IPS DF 4.7 (cell line): ENCODE data around the gene CHCHD3.
"Not testable (repeated sequence)": the region's sequence is repeated elsewhere in the genome, so short reads cannot be mapped to it uniquely, and the experiment has no call there.

Experiments
- DNase-seq: peaks from one replicate; pipeline ENCODE4 v3.0.0-alpha.2; 2013; ENCODE audit warnings: low spot score; ENCODE audit errors: extremely low read depth

The CHCHD3 gene

GRCh38 chr7:132956556-132956955, 125.3 kb downstream of the CHCHD3 start:
- DNase-seq: no peak

DNA sequence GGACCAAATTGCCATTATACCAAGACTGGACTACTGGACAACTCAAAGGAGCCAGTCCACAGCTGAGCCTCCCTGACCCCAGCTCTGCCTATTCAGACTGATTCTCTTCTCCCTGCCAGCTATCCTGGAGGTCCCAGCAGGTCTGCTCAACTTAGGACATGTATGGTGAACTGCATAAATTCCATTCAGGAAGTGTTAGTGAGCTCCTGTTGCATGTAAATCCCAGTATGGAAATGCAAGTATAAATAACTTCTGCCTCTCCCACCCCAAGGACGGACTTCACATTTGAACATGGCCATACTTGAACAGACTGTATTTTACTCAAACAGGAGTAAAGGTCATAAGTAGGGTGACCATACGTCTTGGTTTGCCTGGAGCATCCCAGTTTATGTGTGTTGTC, 128.4 kb downstream of the CHCHD3 start:
- DNase-seq: no peak

DNA sequence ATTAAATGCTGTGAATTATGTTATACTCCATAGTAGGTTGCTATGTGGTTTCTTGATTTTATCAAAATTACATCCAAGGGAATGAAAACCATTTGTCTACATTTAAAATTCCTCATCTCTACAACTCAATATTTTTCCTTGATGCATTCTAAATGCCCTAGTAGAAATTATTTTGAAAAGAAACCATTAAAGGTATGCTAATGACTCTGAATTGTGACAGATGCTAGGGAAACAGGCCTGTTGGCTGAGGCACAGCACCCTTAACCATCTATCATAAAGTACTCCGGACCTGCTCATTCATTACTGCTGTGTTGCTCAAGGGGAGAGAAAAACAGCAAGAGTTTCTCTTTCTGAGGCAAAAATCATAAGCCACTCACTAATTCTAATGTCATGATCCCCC, 131.2 kb downstream of the CHCHD3 start:
- DNase-seq: no peak

GRCh38 chr7:132947011-132947410, 134.9 kb downstream of the CHCHD3 start:
- DNase-seq: no peak

DNA sequence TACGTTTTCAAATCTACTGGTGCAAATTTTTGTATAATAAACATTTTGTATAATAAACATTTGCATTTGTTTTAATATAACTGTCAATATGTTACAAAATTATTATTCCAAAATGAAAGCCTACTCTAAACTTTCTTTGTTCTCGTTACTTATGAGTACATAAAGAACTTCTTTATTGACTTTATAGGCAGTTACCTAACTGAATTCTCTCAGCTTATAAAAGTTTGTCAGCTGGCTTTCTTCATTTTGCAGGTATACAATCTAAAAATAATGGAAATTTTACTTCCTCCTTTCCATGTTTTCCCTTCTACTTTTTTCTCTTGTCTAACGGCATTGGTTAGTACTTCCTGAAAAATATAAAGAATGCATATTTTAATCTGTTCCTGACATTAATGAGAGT, 137.1 kb downstream of the CHCHD3 start:
- DNase-seq: no peak

DNA sequence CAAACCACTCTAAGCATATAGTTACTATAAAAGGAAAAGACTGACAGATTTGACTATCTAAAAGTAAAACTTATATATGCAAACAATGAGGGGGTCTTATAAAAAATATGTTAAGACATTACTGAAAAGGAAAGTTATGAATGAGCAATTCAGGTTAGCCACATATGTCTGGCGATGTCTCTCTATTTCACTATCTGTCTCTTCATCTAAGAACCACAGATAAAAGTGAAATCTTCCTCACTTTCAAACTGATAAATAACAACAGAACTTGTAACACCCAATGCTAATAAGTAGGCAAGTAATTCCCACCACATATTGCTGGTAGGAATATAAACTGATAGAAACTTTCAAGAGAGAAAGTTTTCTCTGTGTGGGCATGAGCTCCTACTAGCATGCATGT, 138.2 kb downstream of the CHCHD3 start:
- no peak for DNase-seq

DNA sequence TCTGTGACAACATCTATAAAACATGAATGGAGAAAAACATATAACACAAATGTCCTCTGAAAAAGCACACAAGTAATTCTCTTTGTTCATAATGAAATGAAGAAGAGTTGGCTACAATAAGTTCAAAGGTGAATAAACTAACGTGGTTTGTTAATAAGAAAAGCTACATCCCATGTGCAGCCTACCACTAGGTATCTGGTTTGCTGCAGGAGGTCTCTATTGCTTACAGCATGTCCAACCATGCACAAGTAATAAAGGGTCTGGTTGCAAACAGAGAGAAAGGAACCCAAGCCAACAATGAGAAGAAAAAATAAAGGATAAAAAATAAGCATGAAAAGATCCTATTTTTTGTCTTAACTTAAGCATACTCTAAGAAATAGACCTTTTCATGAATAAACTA, 139.2 kb downstream of the CHCHD3 start:
- no peak for DNase-seq

DNA sequence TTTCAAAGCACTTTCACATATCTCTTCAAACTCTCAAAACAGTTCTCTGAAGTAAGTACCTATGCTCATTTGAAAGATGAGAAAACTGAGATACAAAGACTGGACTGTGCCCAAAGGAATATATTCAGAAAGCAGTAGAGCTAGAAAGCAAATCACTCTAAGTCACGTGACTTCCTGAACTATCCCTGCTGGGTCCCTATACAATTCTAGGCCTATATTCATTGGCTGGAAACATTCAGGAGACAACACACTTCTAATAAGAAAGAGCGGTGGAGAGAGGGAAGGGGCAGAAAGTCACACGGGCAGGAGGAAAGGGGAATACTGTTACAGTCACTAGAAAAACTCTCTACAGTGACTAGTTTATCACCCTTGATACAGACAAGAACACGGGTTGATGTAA, 140.0 kb downstream of the CHCHD3 start:
- DNase-seq: no peak

DNA sequence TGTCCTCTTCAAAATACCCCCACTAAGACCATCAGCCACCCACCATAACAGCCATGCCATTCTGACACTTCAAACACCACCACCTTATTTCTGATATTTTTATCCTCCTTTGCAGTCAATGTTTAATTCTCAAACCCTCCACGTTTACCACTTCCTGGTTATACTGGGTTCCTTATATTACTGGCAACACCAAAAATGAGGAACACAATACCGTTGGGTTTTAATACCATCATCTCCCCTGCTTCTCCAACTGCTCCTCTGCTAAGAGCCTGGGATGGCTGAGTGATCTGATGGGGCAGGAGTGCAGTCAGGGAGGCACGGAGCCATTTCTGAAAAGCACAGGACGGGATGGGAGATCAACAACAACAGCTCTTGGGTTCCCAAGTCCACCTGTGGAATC, 140.5 kb downstream of the CHCHD3 start:
- no peak for DNase-seq

GRCh38 chr7:132940084-132940483, 141.8 kb downstream of the CHCHD3 start:
- DNase-seq: no peak

DNA sequence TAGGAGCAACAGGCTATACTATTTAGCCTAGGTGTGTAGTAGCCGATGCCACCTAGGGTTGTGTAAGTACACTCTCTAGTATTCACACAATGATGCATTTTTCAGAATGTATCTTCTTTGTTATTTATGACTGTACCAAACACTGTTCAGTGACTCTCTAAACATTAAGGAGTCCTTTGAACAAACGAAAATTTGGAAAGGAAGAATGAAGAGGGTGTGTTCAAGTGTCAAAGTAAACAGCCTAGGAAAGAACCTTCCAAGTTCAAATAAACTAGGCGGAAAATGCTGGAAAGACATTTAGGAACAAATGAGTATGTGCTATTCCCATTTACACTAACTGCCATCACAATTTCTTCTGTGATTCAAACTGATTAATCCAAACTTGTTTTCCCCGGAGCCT, 142.4 kb downstream of the CHCHD3 start:
- no peak for DNase-seq

DNA sequence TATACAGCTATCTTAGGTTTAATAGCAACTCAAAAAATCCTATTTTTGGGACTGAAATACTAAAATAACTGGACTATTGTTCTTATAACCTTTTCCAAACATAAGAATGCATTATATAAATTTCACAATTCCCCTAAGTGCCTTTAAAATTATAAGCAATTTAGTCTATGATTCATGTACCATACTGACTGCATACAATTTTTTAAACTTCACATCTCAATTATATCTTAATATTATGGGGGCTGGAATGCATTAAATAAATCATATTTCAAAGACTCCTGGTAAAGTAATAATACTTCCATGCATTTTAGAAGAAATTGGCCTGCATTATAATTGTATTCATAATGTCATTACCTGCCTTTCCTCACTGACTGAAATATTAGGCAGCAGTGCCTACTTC, 144.6 kb downstream of the CHCHD3 start:
- DNase-seq: no peak

DNA sequence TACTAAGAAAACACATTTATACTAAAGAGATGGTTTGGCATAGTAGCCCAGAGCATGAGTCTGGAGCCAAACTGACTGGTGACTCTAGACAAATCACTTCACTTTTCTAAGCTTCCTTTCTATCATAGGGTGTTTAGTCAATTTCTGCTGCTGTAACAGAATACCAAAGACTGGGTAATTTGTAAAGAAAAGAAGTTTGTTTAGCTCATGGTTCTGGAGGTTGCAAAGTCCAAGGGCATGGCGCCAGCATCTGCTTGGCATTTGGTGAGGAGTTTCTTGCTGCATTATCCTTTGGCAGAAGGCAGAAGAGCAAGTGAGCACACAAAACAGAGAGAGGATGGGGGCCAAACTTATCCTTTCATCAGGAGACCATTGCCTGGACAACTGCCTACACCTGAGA, 146.3 kb downstream of the CHCHD3 start:
- DNase-seq: no peak

- DNase-seq: no peak
Measured at GRCh38 chr7:132934017-132934416, 147.9 kb downstream of the CHCHD3 start.

- no peak for DNase-seq
Measured at GRCh38 chr7:132933072-132933458, 148.8 kb downstream of the CHCHD3 start.

GRCh38 chr7:132932296-132933071, 149.4 kb downstream of the CHCHD3 start:
- DNase-seq: peak; percentile 9

GRCh38 chr7:132930881-132931280, 151.0 kb downstream of the CHCHD3 start:
- DNase-seq: no peak

DNA sequence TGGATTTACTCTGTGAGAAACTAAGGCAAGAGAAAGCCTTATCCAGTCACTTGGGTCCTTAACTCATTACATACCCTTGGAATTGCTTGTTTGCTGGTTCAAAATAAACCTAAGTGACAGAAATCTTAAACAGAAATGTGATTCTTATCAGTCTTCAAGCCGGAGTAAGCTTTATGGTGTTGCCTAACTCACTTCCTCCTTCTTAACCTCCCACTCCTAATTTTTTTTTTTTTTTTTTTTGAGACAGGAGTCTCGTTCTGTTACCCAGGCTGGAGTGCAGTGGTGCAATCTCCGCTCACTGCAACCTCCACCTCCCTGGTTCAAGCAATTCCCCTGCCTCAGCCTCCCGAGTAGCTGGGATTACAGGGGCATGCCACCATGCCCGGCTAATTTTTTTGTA, 151.9 kb downstream of the CHCHD3 start:
- not testable (repeated sequence) for DNase-seq

DNA sequence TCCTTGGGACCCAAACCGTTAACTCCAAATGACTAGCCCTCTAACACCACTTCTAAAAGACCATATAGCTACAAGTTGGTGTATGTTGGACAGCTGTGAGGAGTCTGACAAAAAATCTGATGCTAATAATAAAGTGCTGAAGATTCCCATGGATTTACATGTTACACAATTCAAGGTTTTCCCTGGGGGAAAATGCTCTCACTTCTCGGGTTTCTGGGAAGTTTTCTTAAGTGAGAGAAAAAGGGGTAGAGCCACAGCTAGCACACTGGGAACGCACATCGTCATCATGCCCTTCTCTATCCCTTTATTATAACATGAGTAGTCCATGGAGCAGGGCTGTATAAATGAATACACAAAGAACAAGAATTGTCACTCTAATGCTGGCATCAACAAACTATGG, 162.1 kb downstream of the CHCHD3 start:
- no peak for DNase-seq

- DNase-seq: no peak
Measured at GRCh38 chr7:132915647-132916046, 166.2 kb downstream of the CHCHD3 start.

GRCh38 chr7:132910657-132911056, 171.2 kb downstream of the CHCHD3 start:
- DNase-seq: no peak

- no peak for DNase-seq
Measured at GRCh38 chr7:132907380-132907940, 174.4 kb downstream of the CHCHD3 start.

DNA sequence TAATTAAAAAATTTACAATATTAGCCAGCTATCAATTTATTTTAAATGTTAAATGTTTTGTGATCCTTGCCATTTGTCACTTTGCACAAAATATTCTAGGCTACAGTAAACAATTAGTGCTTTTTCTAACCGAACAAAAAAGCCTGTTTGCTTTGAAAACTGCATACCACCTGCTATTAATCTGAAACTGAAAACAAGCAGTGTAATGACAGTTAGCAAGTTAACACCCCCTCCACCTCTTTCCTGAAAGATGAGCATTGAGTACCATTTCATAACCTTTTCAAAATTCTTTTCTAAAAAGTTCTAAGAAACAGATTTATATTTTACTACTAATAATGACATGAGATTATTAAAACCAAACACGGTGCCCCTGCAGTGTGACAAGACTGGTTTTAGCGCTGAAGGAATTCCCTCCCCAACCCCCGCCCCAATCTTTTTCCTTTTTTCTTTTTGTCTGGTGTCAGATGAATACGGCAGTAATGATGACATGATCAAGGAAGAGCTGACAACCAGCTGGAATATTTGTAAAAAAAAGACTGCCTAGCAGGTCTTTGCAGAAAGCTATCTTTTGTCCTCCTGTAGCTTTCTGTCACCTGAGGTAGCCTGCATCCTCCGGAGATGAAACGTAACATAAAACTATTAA, 175.6 kb downstream of the CHCHD3 start:
- no peak for DNase-seq
